ENCODE results near the gene ATRX.
"Not testable (repeated sequence)": the region's sequence is repeated elsewhere in the genome, so short reads cannot be mapped to it uniquely, and the experiment has no call there.

DNA sequence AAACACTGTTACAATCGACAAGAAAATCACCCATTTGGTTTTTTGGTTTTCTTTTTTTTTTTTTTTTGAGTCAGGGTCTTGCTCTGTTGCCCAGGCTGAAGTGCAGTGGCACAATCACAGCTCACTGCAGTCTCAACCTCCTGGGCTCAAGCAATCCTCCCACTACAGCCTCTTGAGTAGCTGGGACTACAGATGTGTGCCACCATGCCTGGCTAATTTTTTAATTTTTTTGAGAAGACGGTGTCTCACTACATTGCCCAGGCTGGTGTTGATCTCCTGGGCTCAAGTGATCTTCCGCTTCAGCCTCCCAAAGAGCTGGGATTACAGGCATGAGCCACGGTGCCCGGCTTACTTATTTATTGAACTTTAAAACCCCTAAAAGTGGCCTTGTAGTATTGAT lies 45.5 kb upstream of the ATRX start:
- TF ChIP-seq, protein P1, sequence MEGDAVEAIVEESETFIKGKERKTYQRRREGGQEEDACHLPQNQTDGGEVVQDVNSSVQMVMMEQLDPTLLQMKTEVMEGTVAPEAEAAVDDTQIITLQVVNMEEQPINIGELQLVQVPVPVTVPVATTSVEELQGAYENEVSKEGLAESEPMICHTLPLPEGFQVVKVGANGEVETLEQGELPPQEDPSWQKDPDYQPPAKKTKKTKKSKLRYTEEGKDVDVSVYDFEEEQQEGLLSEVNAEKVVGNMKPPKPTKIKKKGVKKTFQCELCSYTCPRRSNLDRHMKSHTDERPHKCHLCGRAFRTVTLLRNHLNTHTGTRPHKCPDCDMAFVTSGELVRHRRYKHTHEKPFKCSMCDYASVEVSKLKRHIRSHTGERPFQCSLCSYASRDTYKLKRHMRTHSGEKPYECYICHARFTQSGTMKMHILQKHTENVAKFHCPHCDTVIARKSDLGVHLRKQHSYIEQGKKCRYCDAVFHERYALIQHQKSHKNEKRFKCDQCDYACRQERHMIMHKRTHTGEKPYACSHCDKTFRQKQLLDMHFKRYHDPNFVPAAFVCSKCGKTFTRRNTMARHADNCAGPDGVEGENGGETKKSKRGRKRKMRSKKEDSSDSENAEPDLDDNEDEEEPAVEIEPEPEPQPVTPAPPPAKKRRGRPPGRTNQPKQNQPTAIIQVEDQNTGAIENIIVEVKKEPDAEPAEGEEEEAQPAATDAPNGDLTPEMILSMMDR (IDR thresholded peaks at IDR 0.05; ENCODE audit: insufficient read depth, low read depth, low read length), result not testable (repeated sequence)
- TF ChIP-seq EZH2 (IDR thresholded peaks at IDR 0.05; ENCODE audit: insufficient read depth, low read length), result not testable (repeated sequence)

Measured in astrocyte (in vitro differentiated cells and primary cell).